Measurements from ENCODE around the gene LMBR1. TPM values are rescaled to one million over a fixed set of nuclear protein-coding genes. Genes with fewer than 3 reads are reported as not detected.

The LMBR1 gene
- total RNA-seq, 2 experiments from 2014 or later, result 42.7 to 50.6 TPM

DNA sequence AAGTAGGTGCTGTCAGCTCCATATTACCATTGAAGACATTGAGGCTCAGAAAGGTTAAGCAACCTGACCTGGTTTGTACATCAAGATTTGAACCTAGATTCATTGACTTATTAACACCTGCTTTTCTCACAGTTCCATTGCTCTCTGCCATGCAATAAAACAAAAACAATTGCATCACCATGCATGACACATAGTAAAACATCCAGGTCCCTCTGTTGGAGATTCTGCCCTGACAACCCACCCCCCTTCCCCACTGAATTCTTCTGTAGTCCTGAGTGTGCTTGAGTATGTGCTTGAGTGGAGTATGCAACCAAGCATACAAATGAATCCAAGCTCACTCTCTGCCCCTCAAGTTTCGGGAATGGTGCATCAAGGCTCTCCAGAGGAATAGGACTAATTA is 6.0 kb upstream of the LMBR1 start:
- Mint-ChIP-seq H3K36me3 (ENCODE audit: low read depth) (no peaks in the 10 kb centered on the region), H3K4me3 (no peak overlapping the region), H3K27ac (no peak overlapping the region), H3K9me3 (no peaks in the 10 kb centered on the region), H3K27me3 (peaks cover 1% of the 10 kb centered on the region), H3K4me1 (ENCODE audit: low read depth) (peaks cover 35% of the 10 kb centered on the region)
- ChIA-PET POLR2A (interaction anchor here (1.0 kb wide), 1 partner anchor 49 kb away, joined by 3 read pairs; no protein-coding TSS in a partner anchor), CTCF (interaction anchor here (1.3 kb wide), 1 partner anchor 51 kb away, joined by 4 read pairs; the partner anchor contains the start of gene NOM1)
- TF ChIP-seq, protein P1, sequence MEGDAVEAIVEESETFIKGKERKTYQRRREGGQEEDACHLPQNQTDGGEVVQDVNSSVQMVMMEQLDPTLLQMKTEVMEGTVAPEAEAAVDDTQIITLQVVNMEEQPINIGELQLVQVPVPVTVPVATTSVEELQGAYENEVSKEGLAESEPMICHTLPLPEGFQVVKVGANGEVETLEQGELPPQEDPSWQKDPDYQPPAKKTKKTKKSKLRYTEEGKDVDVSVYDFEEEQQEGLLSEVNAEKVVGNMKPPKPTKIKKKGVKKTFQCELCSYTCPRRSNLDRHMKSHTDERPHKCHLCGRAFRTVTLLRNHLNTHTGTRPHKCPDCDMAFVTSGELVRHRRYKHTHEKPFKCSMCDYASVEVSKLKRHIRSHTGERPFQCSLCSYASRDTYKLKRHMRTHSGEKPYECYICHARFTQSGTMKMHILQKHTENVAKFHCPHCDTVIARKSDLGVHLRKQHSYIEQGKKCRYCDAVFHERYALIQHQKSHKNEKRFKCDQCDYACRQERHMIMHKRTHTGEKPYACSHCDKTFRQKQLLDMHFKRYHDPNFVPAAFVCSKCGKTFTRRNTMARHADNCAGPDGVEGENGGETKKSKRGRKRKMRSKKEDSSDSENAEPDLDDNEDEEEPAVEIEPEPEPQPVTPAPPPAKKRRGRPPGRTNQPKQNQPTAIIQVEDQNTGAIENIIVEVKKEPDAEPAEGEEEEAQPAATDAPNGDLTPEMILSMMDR (IDR thresholded peaks at IDR 0.05), result no peak
- DNase-seq (no peak), ATAC-seq (no peak)
- intact Hi-C loops (cut with micrococcal nuclease), result no loop called here

DNA sequence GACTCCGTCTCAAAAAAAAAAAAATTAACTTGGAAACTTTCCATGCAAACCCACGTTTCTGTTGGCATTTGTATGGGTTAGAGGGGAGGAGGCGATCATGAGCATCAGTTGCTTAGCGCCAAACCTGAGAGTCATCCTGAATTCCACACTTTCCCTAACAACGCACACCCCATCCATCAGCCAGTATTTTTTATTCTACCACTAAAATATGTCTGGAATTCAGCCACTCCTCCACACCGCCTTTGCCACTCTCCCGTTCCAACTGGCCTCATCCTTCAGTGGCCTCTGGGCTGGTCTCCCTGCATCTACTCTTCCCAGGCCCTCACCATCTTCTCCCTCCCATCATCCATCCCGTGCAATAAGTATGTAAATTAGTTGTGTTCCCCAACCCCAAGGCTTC is 4.7 kb upstream of the LMBR1 start:
- Mint-ChIP-seq H3K4me1 (ENCODE audit: low read depth) (peaks cover 27% of the 10 kb centered on the region), H3K36me3 (ENCODE audit: low read depth) (no peaks in the 10 kb centered on the region), H3K27me3 (peaks cover 1% of the 10 kb centered on the region), H3K9me3 (no peaks in the 10 kb centered on the region), H3K4me3 (no peak overlapping the region), H3K27ac (no peak overlapping the region)
- ChIA-PET POLR2A (no interaction called here), CTCF (no interaction called here)
- TF ChIP-seq, protein P1 (IDR thresholded peaks at IDR 0.05), result no peak
- no peak for ATAC-seq
- intact Hi-C loops (cut with micrococcal nuclease), result no loop called here
- no peak for DNase-seq

DNA sequence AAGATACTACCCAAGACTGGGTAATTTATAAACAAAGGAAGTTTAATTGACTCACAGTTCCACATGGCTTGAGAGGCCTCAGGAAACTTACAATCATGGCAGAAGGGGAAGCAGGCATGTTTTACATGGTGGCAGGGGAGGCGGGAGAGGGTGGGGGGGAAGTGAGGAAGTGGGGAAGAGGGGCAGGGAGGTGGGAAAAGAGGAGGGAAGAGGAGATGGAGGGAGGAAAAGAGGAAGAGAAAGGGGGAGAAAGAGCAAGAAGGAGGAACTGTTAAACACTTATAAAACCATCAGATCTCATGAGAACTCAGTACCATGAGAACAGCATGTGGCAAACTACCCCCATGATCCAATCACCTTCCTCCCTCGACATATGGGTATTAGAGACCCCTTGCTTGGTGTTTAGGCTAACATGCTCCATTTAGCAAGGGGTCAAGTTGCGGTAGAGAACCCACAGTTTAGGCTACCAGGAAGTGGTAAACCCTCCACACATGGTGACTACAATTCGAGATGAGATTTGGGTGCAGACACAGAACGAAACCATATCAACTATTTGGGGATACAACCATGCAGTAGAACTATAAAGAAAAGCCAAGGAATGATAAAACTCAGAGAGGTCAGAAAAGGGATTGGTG is 3.5 kb upstream of the LMBR1 start:
- ATAC-seq (no peak), DNase-seq (no peak)
- Mint-ChIP-seq H3K27me3 (peaks cover 1% of the 10 kb centered on the region), H3K4me3 (no peak overlapping the region), H3K4me1 (ENCODE audit: low read depth) (peaks cover 29% of the 10 kb centered on the region), H3K9me3 (no peaks in the 10 kb centered on the region), H3K36me3 (ENCODE audit: low read depth) (no peaks in the 10 kb centered on the region), H3K27ac (no peak overlapping the region)
- intact Hi-C loops (cut with micrococcal nuclease), result no loop called here
- TF ChIP-seq, protein P1 (IDR thresholded peaks at IDR 0.05), result no peak
- ChIA-PET POLR2A (no interaction called here), CTCF (interaction anchor here (0.8 to 1.0 kb wide), 3 partner anchors 10 to 262 kb away, joined by 3 read pairs; partner anchors contain the start of gene NOM1)

DNA sequence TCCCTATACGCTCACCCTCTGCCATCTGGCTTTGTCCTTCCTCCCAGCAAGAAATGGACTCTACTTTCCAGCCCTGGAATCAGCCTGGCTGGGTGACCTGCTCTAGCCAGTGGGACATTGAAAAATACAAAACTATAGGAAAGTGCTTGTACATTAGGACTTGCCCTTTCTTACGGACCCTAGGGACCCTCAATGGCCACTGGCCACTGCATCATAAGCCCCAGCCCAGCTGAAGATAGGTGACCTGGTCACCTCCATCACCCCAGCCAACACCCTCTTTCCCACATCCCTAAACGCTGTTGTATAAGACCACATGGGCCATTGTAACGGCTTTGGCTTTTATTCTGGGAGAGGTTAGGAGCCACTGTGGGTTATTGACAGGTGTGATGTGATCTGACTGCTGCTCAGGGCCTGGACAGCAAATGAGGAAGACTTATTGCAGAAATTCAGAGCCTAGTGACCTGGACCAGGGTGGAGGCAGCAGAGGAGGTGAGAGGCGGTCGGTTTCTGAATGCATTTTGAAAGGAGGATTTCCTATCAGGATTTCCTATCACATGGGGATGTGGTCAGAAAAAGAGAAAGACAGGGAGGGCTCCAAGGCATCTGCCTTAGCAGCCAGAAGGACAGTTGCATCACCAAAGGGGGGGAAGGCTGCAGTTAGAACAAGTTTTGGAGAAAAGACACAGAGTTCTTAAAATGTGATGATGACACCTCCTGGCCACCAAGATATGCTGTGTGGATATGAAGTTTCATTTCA is 2.2 kb upstream of the LMBR1 start:
- H3K36me3 Mint-ChIP-seq (ENCODE audit: low read depth), result peaks cover 5% of the 10 kb centered on the region
- H3K4me3 Mint-ChIP-seq, result peak overlapping the region; percentile 90
- ATAC-seq (no peak), DNase-seq (peak; percentile 36)
- H3K4me1 Mint-ChIP-seq (ENCODE audit: low read depth), result peaks cover 36% of the 10 kb centered on the region
- H3K27me3 Mint-ChIP-seq, result peaks cover under 1% of the 10 kb centered on the region
- CTCF ChIA-PET, result interaction anchor here (0.8 to 1.0 kb wide), 3 partner anchors 9 to 260 kb away, joined by 3 read pairs; partner anchors contain the start of gene NOM1
- TF ChIP-seq, protein P1 (IDR thresholded peaks at IDR 0.05), result no peak
- POLR2A ChIA-PET, result interaction anchor here (0.6 to 0.9 kb wide), 2 partner anchors 31 to 54 kb away, joined by 3 read pairs; partner anchors contain the start of gene NOM1
- H3K9me3 Mint-ChIP-seq, result no peaks in the 10 kb centered on the region
- H3K27ac Mint-ChIP-seq, result peak overlapping the region; percentile 62
- intact Hi-C loops (cut with micrococcal nuclease), result no loop called here
